Lower leg skin (tissue), 3 donors: ENCODE results near the gene CGB7.
"Not testable (repeated sequence)": the region's sequence is repeated elsewhere in the genome, so short reads cannot be mapped to it uniquely, and the experiment has no call there.

Experiments used
- POLR2A ChIP-seq, 2 donors: fragments of 450-650 bp; IDR thresholded peaks; one replicate each; pipeline ENCODE4 v1.6.1; 2016 to 2017; ENCODE audit warnings: antibody characterized with exemption in 2 of 2, mild to moderate bottlenecking in 1 of 2, moderate library complexity in 1 of 2
- TF ChIP-seq, protein P1 (sequence below), 3 donors: fragments of 450-650 bp; IDR thresholded peaks; one replicate each; pipeline ENCODE4 v1.5.1; 2016; ENCODE audit warnings: antibody characterized with exemption in 3 of 3, mild to moderate bottlenecking in 3 of 3, moderate library complexity in 2 of 3

DNA sequence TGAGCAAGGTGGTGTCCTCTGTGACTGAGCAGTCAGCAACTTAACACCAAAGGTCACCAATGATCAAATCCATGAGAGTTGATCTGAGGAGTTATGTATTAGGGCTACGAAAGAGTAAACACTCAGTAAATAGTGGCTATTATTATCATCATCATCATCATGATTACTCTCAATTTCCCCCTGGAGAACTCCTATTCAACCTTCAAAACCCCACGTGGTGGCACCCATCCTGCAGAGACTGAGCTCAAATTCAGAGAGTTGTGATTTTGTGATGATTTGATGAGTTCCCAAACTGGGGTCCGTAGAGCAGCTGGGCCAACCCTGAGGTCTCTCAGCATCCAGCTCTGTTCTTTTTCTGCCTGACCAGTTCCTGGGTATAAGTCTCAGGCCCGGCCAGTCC lies 7.7 kb downstream of the CGB7 start:
- not testable (repeated sequence) for TF ChIP-seq POLR2A (IDR thresholded peaks at IDR 0.05)
- TF ChIP-seq, protein P1, sequence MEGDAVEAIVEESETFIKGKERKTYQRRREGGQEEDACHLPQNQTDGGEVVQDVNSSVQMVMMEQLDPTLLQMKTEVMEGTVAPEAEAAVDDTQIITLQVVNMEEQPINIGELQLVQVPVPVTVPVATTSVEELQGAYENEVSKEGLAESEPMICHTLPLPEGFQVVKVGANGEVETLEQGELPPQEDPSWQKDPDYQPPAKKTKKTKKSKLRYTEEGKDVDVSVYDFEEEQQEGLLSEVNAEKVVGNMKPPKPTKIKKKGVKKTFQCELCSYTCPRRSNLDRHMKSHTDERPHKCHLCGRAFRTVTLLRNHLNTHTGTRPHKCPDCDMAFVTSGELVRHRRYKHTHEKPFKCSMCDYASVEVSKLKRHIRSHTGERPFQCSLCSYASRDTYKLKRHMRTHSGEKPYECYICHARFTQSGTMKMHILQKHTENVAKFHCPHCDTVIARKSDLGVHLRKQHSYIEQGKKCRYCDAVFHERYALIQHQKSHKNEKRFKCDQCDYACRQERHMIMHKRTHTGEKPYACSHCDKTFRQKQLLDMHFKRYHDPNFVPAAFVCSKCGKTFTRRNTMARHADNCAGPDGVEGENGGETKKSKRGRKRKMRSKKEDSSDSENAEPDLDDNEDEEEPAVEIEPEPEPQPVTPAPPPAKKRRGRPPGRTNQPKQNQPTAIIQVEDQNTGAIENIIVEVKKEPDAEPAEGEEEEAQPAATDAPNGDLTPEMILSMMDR (IDR thresholded peaks at IDR 0.05) = not testable (repeated sequence)
